Measurements from ENCODE around the gene ANP32E. TPM values are rescaled to one million over a fixed set of nuclear protein-coding genes. Genes with fewer than 3 reads are reported as not detected.

ANP32E gene
- total RNA-seq, 1 donor from 2014 or later, result 48.9 TPM

- FAIRE-seq, result no peak
- no peak for DNase-seq (ENCODE audit: low read depth)
These were observed 66.8 kb downstream of the ANP32E start for GRCh38 chr1:150168960-150169601.

More at GRCh38 chr1:150168960-150169601, 66.8 kb downstream of the ANP32E start:
- no peaks in the 10 kb centered on the region for H3K79me2 ChIP-seq (ENCODE audit: insufficient read depth, low read length)
- Mint-ChIP-seq H3K27me3 (ENCODE audit: low read depth, unreplicated experiment) (no peaks in the 10 kb centered on the region), H3K4me3 (ENCODE audit: unreplicated experiment) (no peak overlapping the region), H3K36me3 (ENCODE audit: low read depth, unreplicated experiment) (no peaks in the 10 kb centered on the region), H3K27ac (ENCODE audit: unreplicated experiment) (no peak overlapping the region), H3K4me1 (ENCODE audit: low read depth, unreplicated experiment) (peaks cover 21% of the 10 kb centered on the region), H3K9me3 (ENCODE audit: unreplicated experiment) (no peaks in the 10 kb centered on the region)
- no peak for TF ChIP-seq EZH2 (IDR thresholded peaks at IDR 0.05; ENCODE audit: insufficient read depth, low read length)
- TF ChIP-seq, protein P1, sequence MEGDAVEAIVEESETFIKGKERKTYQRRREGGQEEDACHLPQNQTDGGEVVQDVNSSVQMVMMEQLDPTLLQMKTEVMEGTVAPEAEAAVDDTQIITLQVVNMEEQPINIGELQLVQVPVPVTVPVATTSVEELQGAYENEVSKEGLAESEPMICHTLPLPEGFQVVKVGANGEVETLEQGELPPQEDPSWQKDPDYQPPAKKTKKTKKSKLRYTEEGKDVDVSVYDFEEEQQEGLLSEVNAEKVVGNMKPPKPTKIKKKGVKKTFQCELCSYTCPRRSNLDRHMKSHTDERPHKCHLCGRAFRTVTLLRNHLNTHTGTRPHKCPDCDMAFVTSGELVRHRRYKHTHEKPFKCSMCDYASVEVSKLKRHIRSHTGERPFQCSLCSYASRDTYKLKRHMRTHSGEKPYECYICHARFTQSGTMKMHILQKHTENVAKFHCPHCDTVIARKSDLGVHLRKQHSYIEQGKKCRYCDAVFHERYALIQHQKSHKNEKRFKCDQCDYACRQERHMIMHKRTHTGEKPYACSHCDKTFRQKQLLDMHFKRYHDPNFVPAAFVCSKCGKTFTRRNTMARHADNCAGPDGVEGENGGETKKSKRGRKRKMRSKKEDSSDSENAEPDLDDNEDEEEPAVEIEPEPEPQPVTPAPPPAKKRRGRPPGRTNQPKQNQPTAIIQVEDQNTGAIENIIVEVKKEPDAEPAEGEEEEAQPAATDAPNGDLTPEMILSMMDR (IDR thresholded peaks at IDR 0.05; ENCODE audit: insufficient read depth, low read depth, low read length), result peak; percentile 74
- H3K4me2 ChIP-seq (ENCODE audit: low read length), result no peak overlapping the region
- H3K4me3 ChIP-seq (ENCODE audit: insufficient read depth, low read depth, low read length), result no peak overlapping the region
- peaks cover 7% of the 10 kb centered on the region for H3K4me1 ChIP-seq (ENCODE audit: insufficient read depth, low read length)
- H3K9me3 ChIP-seq (ENCODE audit: insufficient read depth, low read depth, low read length), result no peaks in the 10 kb centered on the region
- H3K36me3 ChIP-seq (ENCODE audit: insufficient read depth, low read length), result no peaks in the 10 kb centered on the region
- H2AFZ ChIP-seq (ENCODE audit: low read depth, low read length), result no peak overlapping the region
- no peaks in the 10 kb centered on the region for H4K20me1 ChIP-seq (ENCODE audit: insufficient read depth, low read length)
- no peak overlapping the region for H3K27ac ChIP-seq (ENCODE audit: low read depth, low read length)
- H3K9ac ChIP-seq (ENCODE audit: low read length), result no peak overlapping the region
- H3K27me3 ChIP-seq (ENCODE audit: insufficient read depth, low read length), result no peaks in the 10 kb centered on the region

Other genes with a start within 250 kb of the ANP32E start
- 31.9 and 33.1 TPM in 2 replicates for gene OTUD7B, start 225.4 kb downstream of the ANP32E start, total RNA-seq
- gene VPS45, start 168.3 kb downstream of the ANP32E start, total RNA-seq, result 33.8 and 34.0 TPM in 2 replicates
- gene PLEKHO1, start 86.2 kb downstream of the ANP32E start, total RNA-seq, result 63.0 and 63.7 TPM in 2 replicates
- gene CA14, start 21.7 kb upstream of the ANP32E start, total RNA-seq, result 1.2 TPM in 2 replicates
- 99.9 and 100 TPM in 2 replicates for gene APH1A, start 32.9 kb upstream of the ANP32E start, total RNA-seq
- gene C1orf54, start 36.7 kb upstream of the ANP32E start, total RNA-seq, result 7.9 and 9.6 TPM in 2 replicates
- gene CIART, start 46.4 kb upstream of the ANP32E start, total RNA-seq, result 4.8 and 6.3 TPM in 2 replicates
- 63.7 and 65.0 TPM in 2 replicates for gene MRPS21, start 57.7 kb upstream of the ANP32E start, total RNA-seq
- gene PRPF3, start 85.4 kb upstream of the ANP32E start, total RNA-seq, result 47.1 and 52.9 TPM in 2 replicates
- 25.2 and 26.0 TPM in 2 replicates for gene RPRD2, start 128.0 kb upstream of the ANP32E start, total RNA-seq